GM10847 (cell line): ENCODE results near the gene DHRS7.

Source experiments
- POLR2A ChIP-seq: IDR thresholded peaks from 2 replicates; pipeline ENCODE4 v1.6.1; 2011; ENCODE audit not compliant: insufficient read length; ENCODE audit errors: extremely low read depth

Gene DHRS7

DNA sequence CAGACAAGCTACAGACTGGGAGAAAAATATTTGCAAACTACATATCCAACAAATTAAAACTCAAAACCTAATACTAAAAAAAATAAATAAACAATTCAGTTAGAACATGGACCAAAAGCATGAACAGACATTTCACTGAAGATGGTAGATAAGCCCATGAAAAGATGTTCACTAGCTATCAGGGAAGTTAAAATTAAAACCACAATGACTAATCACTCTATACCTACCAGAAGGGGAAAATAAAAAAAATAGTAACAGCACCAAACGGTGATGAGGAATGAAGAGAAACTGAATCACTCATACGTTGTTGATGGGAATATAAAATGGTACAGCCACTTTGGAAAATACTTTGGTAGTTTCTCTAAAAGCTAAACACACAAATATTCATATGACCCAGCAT is 31.1 kb upstream of the DHRS7 start:
- no peak for TF ChIP-seq POLR2A

DNA sequence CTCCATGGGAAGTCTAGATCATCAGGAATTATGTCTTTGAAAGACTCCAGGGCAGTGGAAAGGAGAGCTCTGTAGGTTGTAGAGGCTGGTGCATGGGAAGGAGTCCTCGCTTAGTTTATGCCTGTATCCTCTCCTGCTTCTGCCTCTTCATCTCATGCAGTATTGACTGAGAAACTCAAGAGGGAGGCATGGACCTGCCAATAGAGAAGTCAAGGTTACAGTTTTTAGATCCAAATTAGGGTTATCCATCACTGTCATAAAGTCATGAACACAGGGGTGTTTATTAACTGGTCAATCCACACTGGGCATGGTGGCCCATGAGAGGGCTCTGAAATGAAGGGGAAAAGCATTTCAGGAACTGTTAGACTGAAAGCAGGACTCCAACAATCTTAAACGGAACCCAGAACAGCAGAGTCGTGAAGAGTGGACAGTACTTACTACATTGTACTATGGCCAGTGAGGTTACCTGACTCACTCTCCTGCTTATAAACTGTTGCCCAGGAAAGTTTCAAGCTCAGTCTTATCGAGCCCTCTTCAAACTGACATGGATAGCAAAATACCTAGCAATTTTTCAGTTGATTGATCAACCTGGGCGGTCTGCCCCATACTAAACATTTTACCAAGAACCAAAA is 30.1 kb upstream of the DHRS7 start:
- TF ChIP-seq POLR2A = no peak

DNA sequence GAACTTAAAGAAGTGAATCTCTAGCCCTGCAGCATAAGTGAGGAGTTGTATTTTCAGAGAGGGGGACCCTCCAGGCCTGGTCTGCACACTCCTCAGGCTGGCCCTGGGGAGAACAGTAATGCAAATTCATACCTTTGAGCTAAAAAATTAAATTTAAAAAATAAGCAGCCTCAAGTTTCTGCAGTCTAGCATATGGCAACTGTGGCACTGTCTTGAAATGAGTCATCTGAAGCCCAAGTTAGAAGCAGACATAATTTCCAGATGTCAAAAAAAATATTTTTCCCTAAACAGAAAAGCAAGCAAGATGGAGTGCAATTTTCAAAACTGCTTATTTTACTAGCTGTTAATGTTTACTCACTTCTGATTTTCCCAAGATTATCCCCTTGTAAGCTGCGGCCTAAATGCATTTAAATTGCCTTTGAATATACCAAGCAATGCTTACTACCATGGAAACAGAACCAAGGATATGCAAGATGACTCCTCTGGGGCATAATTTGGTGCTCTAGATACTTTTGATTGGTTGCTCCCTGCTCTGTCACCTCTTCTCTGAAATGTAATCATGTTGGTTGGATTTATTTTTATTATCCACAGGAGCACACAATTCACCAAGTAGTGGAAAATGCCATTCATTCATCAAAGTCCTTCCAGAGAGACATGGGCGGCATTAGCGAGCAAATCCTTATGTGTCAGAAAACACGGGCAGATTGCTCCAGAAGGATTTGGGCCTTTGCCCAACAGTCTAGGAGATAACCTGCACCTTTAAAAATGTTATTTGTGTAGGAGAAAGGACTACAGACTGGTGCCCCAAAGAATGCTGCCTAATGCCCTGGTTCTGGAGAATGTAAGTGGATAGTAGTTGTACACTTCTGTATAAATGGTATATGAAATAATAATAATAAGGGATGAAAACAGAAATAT is 25.0 kb upstream of the DHRS7 start:
- no peak for TF ChIP-seq POLR2A

DNA sequence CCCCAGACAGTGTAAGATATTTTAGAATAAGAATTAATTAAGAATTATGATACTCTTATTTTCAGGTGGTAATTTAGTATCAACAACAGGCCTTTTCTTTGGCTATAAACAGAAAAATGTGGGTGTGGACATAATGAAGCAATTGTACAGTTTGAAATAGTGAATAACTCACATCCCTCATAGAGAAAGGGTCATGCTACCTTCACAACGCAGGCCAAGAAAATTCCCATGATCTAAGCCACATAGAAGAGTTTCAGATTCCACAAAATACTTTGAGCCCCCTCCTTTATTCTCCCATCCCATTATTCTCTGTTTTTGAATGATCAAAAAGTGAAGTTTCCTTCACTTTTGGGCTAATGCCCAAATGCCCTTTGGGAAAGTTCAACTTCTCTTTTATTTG is 23.5 kb upstream of the DHRS7 start:
- TF ChIP-seq POLR2A = no peak

DNA sequence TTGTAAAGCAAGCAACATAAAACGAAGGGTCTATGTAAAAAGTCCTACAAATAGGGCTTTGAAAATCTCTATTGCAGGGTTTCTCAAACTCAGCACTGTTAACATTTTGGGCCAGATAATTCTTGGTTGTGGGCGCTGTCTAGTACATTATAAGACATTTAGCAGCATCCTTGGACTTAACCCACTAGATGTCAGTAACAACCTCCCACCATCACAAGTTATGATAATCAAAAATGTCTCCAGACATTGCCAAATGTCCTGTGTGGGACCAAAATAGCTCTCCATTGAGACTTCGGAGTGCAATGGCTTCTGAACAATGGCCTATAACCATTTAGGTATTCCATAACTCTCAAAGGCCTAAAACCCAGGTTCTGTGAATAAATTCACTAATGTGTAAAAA is 22.9 kb upstream of the DHRS7 start:
- no peak for TF ChIP-seq POLR2A

DNA sequence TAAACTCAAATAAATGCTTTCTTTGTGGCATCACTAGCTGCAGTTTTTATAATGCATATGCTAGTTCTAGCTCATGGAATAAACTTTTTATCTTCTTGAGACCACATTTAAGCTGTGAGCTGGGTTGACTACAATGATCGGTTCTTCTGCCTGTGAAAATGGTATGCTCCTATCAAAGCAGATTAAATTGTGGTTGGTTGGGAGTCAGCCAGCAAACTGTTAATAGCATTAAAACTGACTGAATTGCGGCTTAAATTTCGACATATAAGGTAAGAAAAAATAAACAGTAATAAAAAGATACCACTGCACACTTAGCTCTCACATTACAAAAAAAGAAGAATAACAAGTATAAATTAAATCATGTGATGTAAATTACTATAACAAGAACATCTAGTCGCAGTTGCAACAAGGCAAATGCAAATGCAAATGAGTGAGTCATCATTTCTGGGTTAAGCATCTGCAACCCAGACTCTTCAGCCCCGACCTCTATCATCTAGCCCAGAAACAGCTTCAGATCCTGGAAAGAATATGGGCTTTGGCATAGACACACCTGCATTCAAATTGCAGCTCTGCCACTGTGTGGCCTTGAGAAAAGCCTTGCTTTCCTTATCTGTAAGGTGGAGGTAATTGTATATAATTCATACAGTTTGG is 19.8 kb upstream of the DHRS7 start:
- no peak for TF ChIP-seq POLR2A

DNA sequence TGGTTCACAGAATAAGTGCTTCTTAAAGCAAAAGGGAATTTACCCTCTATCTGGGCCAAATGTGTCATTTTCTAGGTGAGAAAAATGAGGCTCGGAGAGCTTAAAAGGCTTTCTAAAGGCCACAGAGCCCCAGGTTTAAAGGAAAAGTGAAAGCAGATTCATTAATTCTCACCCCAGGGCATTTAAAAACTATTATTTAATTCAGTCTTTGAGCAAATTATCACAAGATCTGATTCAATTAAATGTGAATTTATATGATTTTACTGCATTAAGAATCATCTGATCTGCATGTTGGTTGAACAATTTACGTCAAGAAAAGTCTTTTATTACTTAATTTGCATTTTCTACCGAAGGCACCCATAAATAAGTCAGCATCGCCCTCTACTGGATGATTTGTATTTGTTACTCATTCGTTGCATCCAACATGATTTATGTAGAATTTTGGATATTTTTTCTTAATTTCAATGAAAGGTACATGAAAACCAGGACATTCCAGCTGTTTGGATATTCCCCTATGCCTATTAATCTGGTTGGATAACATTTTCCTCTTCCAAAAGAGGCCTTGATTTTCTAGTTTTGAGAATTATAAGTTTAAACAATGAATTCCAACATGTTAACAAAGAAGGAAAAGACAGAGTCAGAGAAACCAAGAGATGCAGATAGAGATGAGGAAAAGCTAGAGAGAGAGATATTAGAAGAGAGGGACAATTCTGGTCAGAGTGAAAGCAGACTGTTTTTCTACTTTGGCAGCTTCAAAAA is 19.1 kb upstream of the DHRS7 start:
- no peak for TF ChIP-seq POLR2A

DNA sequence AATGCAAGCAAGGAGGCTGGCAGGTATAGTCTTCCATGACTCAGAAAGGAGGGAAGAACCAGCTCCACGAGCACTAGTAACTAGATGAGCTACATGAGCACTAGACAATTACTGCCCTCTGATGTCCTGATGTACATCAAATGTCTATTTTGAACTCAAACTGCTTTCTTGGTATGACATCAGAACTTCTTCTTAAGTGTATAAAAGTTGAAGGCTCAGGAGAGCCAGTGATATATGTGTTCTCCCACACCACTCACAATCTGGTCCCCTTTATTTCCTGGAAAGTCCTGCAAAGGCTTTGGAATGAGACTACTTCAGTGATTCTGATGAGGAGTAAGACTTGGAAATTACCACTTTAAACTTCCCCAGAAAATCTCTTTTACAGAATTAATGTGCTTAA is 18.5 kb upstream of the DHRS7 start:
- no peak for TF ChIP-seq POLR2A

DNA sequence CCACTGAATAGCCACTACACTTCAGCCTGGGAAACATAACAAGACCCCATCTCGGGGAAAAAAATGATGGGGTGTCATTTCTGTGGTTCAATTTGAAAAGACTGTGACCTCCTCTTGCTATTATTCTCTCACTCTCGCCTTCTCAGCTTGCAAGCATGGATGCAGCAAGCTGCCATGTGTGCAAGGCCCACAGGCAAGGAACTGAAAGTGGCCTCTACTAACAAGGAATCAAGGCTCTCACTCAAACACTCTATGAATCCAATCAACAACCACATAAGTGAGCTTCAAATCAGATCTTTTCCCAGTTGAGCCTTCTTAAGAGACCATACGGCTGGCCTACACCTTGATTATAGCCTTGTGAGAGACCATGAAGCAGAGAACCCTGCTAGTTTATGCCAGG is 17.9 kb upstream of the DHRS7 start:
- TF ChIP-seq POLR2A = no peak

DNA sequence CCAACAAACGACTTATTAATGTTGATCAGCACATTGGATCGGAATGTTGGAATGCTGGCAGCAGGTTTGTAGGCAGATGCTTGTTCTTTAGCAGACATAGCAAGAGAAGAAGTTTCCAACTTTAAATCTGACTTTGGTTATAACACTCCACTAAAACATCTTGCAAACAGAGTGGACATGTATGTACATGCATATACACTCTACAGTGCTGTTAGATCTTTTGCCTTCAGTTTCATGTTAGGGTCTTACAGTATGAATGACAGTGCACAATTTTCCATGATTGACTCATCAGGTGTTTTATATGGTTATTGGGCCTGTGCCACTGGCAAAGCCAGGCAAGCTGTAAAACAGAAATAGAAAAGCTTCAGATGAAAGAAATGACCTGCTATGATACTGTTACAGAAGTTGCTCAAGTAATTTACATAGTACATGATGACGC is 14.3 kb upstream of the DHRS7 start:
- no peak for TF ChIP-seq POLR2A

DNA sequence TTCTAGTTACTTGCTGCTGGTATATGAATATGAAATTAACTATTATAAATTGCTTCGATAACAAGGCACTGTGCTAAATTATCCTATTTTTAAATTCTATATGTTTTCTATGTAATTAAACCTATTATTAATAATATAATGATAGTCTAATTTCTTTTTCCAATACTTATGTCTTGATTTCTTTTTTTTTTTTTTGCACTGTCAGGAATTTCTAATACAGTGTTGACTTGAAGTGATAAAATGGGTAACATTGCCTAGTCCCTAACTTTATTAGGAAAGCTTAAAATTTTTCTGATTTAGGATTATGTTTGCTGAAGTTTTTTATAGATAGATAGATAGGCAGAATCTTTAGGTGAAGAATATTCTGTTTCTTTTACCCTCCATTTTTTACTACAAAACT is 13.6 kb upstream of the DHRS7 start:
- TF ChIP-seq POLR2A = no peak

DNA sequence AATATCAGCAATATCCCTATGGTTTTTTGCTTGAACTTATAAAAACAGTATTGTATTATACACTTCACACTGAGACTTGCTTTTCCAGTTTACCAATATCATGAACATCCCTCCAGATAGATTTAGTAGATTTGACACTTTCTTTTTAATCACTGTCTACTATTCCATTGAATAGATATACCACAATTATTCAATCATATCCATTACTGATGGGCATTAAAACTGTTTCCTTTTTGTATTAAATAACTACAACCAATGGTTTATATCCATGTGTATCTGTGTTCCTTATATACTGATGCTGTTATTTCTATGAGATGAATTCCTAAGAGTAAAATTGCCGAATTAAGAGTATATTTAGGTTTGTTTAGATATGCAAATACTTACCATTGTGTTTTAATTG is 13.0 kb upstream of the DHRS7 start:
- no peak for TF ChIP-seq POLR2A

DNA sequence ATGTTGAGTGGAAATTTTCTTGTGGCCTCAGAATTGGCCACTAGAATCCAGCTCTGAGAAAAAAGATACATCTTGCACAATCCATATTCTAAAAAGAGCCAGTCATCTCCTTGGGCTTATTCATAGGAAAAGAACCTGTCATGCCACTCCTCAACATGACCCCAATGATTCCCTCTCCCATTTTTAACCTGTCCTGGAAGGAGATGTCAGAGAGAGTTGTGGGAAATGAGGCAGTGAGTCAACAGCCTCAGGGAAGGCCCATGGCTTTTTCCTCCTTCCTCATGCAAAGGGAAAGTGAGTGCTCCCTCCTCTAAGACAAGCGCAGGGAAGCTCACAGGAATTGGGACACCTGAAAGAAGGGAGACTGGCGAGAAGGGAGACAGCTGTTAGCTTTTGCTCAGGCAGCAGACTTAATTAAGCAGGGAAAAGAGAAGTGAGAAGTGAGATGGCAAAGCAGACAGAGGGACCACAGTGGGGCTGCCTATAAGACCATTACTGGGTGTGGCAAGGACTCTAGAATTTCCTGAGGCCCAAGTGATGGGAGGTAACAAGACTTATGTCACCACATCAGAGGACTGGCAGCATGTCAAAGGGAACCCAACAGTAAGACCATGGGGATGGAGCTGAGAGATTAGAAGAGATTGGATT is 10.2 kb upstream of the DHRS7 start:
- TF ChIP-seq POLR2A = no peak

DNA sequence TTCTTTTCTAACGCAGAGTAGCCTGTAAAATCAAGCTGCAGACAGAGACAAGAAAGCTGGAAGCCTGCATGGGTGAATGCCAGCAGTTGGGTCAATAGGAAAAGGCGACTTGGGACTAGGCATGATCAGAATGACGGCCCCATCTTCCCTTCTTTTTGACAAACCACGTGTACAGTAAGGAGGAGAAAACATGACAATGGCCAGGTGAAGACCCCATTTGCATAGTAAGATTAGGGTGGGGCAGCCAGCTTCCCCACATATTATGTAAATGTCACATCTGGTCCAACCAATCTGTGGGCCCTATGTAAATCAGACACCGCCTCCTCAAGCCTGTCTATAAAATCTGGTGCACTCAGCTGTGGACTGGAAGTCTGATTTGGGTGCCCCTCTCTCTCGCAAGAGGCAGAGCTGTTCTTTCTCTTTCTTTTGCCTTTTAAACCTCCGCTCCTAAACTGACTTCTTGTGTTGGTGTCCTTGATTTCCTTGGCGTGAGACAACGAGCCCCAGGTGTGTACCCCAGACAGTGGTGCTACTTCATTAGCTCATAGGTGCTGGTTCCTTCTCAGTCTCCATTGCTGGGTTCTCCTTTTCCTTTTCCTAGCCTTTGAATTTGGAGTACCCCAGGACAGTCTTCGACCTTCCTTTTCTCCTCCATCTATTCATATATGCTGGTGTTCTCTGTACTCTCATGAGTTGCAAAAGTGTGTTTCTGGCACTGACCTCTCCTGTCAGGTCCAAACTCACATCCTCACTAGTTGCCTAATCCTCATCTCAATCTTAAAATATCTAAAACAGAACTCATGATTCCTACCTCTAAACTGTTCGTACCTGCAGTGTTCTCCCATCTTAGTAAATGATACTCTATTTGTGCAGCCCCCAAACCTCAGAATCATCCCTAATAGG is 9.4 kb upstream of the DHRS7 start:
- no peak for TF ChIP-seq POLR2A

DNA sequence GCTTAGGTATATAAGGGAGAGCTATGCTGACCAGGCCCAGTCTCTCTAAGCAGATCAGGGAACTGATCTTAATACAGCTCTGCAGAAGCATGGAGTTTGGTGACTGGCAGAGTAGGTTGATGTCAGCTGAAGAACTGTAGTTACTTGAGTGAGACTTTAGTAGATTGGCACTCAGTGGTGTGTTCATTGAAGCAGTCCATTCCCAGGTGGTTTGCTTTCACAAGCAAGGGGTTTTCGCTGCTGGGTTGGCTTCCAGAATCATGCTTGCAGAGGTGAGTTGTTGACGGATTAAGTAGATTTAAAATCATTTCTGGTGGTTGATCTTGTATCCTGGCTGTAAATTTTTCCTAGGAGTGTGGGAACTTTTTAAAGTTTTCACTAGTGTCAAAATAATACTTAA is 6.5 kb upstream of the DHRS7 start:
- TF ChIP-seq POLR2A = no peak
